GM12878 (cell line): ENCODE data around the gene MID1. TPM values are rescaled to one million over a fixed set of nuclear protein-coding genes. Genes with fewer than 3 reads are reported as not detected.

Experiments
- ATAC-seq: fragments of 200-7000 bp; cut with Tn5 transposase; 3 replicates; pipeline ENCODE4 v1.9.1; 2020; ENCODE audit warnings: mild to moderate bottlenecking, moderate library complexity
- BruUV-seq: library from RNA; stranded (reverse); fragments of 400-500 nt; replicated peaks from 2 replicates; lab custom pipeline; 2021; lab: Mats Ljungman, UMichigan
- CTCF ChIA-PET: fragments of 300-600 bp; sonication (Branson Sonifier 250); formaldehyde crosslinking; extraction: SDS; loops from one replicate; lab custom pipeline; 2021; ENCODE audit warnings: inconsistent platforms; lab: Yijun Ruan, JAX
- POLR2A ChIA-PET: fragments of 350-600 bp; formaldehyde crosslinking; extraction: SDS; loops from one replicate; lab custom pipeline; 2021; ENCODE audit warnings: inconsistent platforms; lab: Charles Lee
- RAD21 ChIA-PET: fragments of 300-600 bp; sonication (Branson Sonifier 250); formaldehyde crosslinking; loops from one replicate; lab custom pipeline; 2023; ENCODE audit warnings: antibody characterized with exemption; ENCODE audit not compliant: unreplicated experiment; lab: Charles Lee
- SMC1A ChIA-PET: fragments of 300-600 bp; sonication (Branson Sonifier 250); formaldehyde crosslinking; loops from one replicate; lab custom pipeline; 2023; ENCODE audit not compliant: unreplicated experiment, uncharacterized antibody; lab: Charles Lee
- DNase-seq: peaks from one replicate; pipeline ENCODE4 v3.0.0-alpha.2; 2011; ENCODE audit warnings: low read depth, low spot score
- FAIRE-seq: peaks from 3 replicates; lab custom pipeline; 2011; peaks lifted over from hg19 to GRCh38; lab: Jason Lieb, UNC
- H2AFZ ChIP-seq: 2 replicates; pipeline ENCODE4 v1.6.0; 2011; ENCODE audit warnings: low read depth, low read length, control low read depth; ENCODE audit not compliant: control insufficient read depth
- H3K27ac ChIP-seq: 2 replicates; pipeline ENCODE4 v1.5.1; 2011; ENCODE audit warnings: control low read depth; ENCODE audit not compliant: control insufficient read depth, insufficient read depth
- H3K27me3 ChIP-seq, 2 experiments: replicated peaks in 1 of 2; 2 replicates each; pipeline versions ENCODE4 v1.6.0 to v1.6.1; 2011; ENCODE audit warnings: low read length in 1 of 2; ENCODE audit not compliant: control insufficient read depth in 2 of 2, insufficient read depth in 2 of 2
- H3K36me3 ChIP-seq, 2 experiments: 2 replicates each; pipeline ENCODE4 v1.5.1; 2011; ENCODE audit warnings: low read length in 1 of 2; ENCODE audit not compliant: control insufficient read depth in 2 of 2, insufficient read depth in 2 of 2
- H3K4me1 ChIP-seq: 2 replicates; pipeline ENCODE4 v1.6.1; 2011; ENCODE audit warnings: mild to moderate bottlenecking, low read length, moderate library complexity, mixed read lengths; ENCODE audit not compliant: control insufficient read depth, insufficient read depth
- H3K4me2 ChIP-seq: 2 replicates; pipeline ENCODE4 v1.6.0; 2011; ENCODE audit warnings: control low read depth; ENCODE audit not compliant: control insufficient read depth, insufficient read depth
- H3K4me3 ChIP-seq: fragments of 200-600 bp; sonication (generic); 2 replicates; pipeline ENCODE4 v1.5.1; 2016
- H3K79me2 ChIP-seq: 2 replicates; pipeline ENCODE4 v1.6.0; 2011; ENCODE audit warnings: low read length; ENCODE audit not compliant: control insufficient read depth, insufficient read depth
- H3K9ac ChIP-seq: 2 replicates; pipeline ENCODE4 v1.8.0; 2011; ENCODE audit warnings: low read length, control low read depth, mixed read lengths; ENCODE audit not compliant: control insufficient read depth, insufficient read depth
- H3K9me3 ChIP-seq: replicated peaks from 3 replicates; pipeline ENCODE4 v1.5.1; 2011; ENCODE audit warnings: mild to moderate bottlenecking, low read length; ENCODE audit not compliant: control insufficient read depth, insufficient read depth
- H4K20me1 ChIP-seq: 2 replicates; pipeline ENCODE4 v1.6.0; 2011; ENCODE audit not compliant: control insufficient read depth, insufficient read depth
- CBX3 ChIP-seq: fragments of 200-600 bp; sonication (generic); IDR thresholded peaks from 2 replicates; pipeline ENCODE4 v1.6.1; 2016; ENCODE audit warnings: low read depth, borderline replicate concordance
- EZH2 ChIP-seq: IDR thresholded peaks from 2 replicates; pipeline ENCODE4 v1.6.1; 2012; ENCODE audit warnings: low read depth, mild to moderate bottlenecking, control low read depth, inconsistent platforms, low read length, borderline replicate concordance; ENCODE audit not compliant: control insufficient read depth
- KDM1A ChIP-seq: fragments of 200-600 bp; sonication (generic); IDR thresholded peaks from 2 replicates; pipeline ENCODE4 v1.6.1; 2016; ENCODE audit warnings: borderline replicate concordance
- KLF5 ChIP-seq: fragments of 450-650 bp; IDR thresholded peaks from 2 replicates; pipeline ENCODE4 v1.6.1; 2014; ENCODE audit warnings: mild to moderate bottlenecking; ENCODE audit not compliant: partially characterized antibody
- MTA2 ChIP-seq: fragments of 450-650 bp; IDR thresholded peaks from 2 replicates; pipeline ENCODE4 v1.6.1; 2016; ENCODE audit warnings: low read depth, mild to moderate bottlenecking, moderate library complexity
- NFYA ChIP-seq: IDR thresholded peaks from 2 replicates; pipeline ENCODE4 v1.6.1; 2011; ENCODE audit warnings: low read depth, mild to moderate bottlenecking, low read length, improper control_type of control experiment, borderline replicate concordance
- NR2C1 ChIP-seq: fragments of 450-650 bp; IDR thresholded peaks from 2 replicates; pipeline ENCODE4 v1.6.1; 2017; ENCODE audit warnings: antibody characterized with exemption, mild to moderate bottlenecking, moderate library complexity
- ZSCAN29 ChIP-seq: fragments of 450-650 bp; IDR thresholded peaks from 2 replicates; pipeline ENCODE4 v1.6.1; 2017; ENCODE audit warnings: mild to moderate bottlenecking, moderate library complexity
- WGBS: methylation state at CpG from one replicate; pipeline ENCODE4 v1.1.6; 2016; ENCODE audit warnings: low lambda C conversion rate; ENCODE audit not compliant: insufficient replicate concordance, insufficient coverage; ENCODE audit errors: missing lambda C conversion rate; 5-methylcytosine and 5-hydroxymethylcytosine counted together
- in situ Hi-C: fragments of 300-500 bp; cut with MboI; formaldehyde crosslinking; loops from 9 replicates; pipeline ENCODE4 v1.14.3; 2018; ENCODE audit warnings: mixed read lengths
- intact Hi-C: fragments of 100-400 bp; cut with micrococcal nuclease; formaldehyde crosslinking; loops from one replicate; pipeline ENCODE4 v1.14.2; 2022; ENCODE audit not compliant: unreplicated experiment
- polyA plus RNA-seq, 11 experiments: library from polyadenylated mRNA; depleted of rRNA in 4 of 11; unstranded in 6 of 11; stranded (reverse) in 5 of 11; fragments of >200 nt; fragmentation: Nextera tagmentation in 4 of 11; fragmentation: Illumina TruSeq in 1 of 11; extraction: Ambion mirVana in 4 of 11; extraction: Trizol in 1 of 11; gene quantifications; 1 replicate in 1 of 11; 2 replicates in 10 of 11; pipeline versions ENCODE4 v1.2.1 to v1.2.3, GENCODE V29; 2011 to 2016; ENCODE audit warnings: inconsistent platforms in 2 of 11, missing spikeins in 2 of 11, low read depth in 1 of 11
- total RNA-seq, 4 experiments: library from RNA; depleted of rRNA in 3 of 4; stranded (reverse); fragments of >200 nt in 3 of 4; fragmentation: Illumina TruSeq in 1 of 4; extraction: Trizol in 1 of 4; gene quantifications; 2 replicates each; pipeline versions ENCODE4 v1.2.1 to v1.2.3, GENCODE V29; 2013 to 2021
- TF ChIP-seq, protein P1 (sequence below): fragments of 450-650 bp; IDR thresholded peaks from 2 replicates; pipeline ENCODE4 v1.6.1; 2017; ENCODE audit warnings: mild to moderate bottlenecking, moderate library complexity

Gene MID1
- total and polyA plus RNA-seq, 10 of the 15 experiments (the other 5 are each of a cell fraction or from before 2014, with no cell fraction given): 0.04 to 0.51 (median 0.14) TPM; not detected in 1

DNA sequence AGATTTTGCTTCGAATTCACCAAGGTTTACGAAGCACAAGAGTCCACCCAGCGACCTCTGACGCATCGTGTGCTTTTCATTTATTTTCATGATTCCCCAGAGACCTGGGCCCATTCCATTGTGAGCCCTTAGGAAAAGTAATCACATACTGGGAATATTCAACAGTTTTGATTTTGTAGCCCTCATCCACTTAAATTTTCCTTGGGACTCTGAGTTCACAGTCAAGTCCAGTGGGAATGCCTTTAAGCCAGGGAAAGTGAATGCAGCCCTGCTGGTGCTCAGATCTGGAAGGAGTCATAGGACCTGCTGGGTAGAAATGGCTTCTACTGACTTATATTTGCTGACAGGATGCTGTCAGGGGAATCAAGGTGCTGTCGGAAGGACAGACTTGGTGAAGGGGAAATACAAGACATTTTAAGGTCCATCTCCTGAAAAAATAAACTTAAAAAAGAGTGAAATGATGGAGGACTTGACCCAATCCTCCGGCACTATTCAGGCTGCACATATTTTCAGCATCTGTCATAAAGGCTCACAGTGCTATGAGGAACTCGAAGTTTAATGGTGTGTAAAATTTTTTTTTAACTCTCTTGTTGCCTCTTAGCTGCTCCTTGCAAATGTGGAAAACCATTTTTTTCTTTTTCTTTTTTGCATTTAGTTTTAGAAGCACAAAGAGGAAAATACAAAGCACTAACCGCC lies 204.9 kb downstream of the MID1 start:
- intact Hi-C loops (no loop called here), in situ Hi-C loops (no loop called here)
- Histone ChIP-seq H3K9ac (no peak overlapping the region), H3K9me3 (no peaks in the 10 kb centered on the region), H2AFZ (no peak overlapping the region), H3K4me1 (no peaks in the 10 kb centered on the region), H3K79me2 (no peaks in the 10 kb centered on the region), H3K4me3 (no peak overlapping the region), H3K27ac (no peak overlapping the region), H3K36me3 (no peaks in the 10 kb centered on the region), H3K4me2 (no peak overlapping the region), H3K27me3 (peaks cover 0 to 2% of the 10 kb centered on the region in 2 experiments; a peak in 1 of 4 replicates), H4K20me1 (no peaks in the 10 kb centered on the region)
- POLR2A ChIA-PET: no interaction called here
- CTCF ChIA-PET: no interaction called here
- SMC1A ChIA-PET: no interaction called here
- 36% methylated on average over 9 of the region's 9 CpGs for whole genome bisulfite sequencing
- no peak for FAIRE-seq
- no peak for ATAC-seq
- BruUV-seq: no TSS peak
- TF ChIP-seq ZSCAN29: no peak
- TF ChIP-seq KDM1A: no peak
- TF ChIP-seq MTA2: no peak
- TF ChIP-seq NR2C1: no peak
- RAD21 ChIA-PET: no interaction called here
- DNase-seq: no peak

DNA sequence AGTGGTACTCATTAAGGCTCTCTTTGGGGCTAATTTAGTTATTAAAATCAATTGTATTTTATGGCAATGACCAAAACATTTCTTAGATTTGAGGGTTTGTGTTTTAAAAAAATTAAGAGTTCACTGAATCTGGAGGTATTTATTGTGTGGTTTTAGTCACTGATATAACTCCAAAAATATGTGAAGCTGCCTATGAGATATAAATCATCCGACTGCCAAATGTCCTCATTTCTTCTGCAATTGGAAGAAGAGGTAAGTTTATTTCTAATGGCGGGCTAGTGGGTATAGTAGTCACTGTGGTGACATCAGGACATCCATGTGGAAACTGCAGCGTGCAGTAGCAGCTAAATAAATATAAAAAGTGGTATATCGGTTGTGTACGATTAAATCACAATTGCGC lies 205.5 kb downstream of the MID1 start:
- no peak overlapping the region for H3K4me2 ChIP-seq
- WGBS: 31% methylated on average over 6 of the region's 6 CpGs
- ChIA-PET POLR2A (no interaction called here), CTCF (interaction anchor here (0.5 kb wide), 1 partner anchor 138 kb away, joined by 3 read pairs; no protein-coding TSS in a partner anchor), SMC1A (interaction anchor here (1.2 kb wide), 1 partner anchor 19 kb away, joined by 3 read pairs; no protein-coding TSS in a partner anchor), RAD21 (no interaction called here)
- no peaks in the 10 kb centered on the region for H3K79me2 ChIP-seq
- no TSS peak for BruUV-seq
- no peak overlapping the region for H2AFZ ChIP-seq
- no peaks in the 10 kb centered on the region for H3K36me3 ChIP-seq
- in situ Hi-C loops (no loop called here), intact Hi-C loops (no loop called here)
- ATAC-seq (no peak), FAIRE-seq (no peak), DNase-seq (no peak)
- no peak overlapping the region for H3K9ac ChIP-seq
- peaks cover 0 to 2% of the 10 kb centered on the region in 2 experiments; a peak in 1 of 4 replicates for H3K27me3 ChIP-seq
- no peak overlapping the region for H3K4me3 ChIP-seq
- H3K4me1 ChIP-seq: no peaks in the 10 kb centered on the region
- H3K27ac ChIP-seq: no peak overlapping the region
- no peaks in the 10 kb centered on the region for H4K20me1 ChIP-seq
- H3K9me3 ChIP-seq: no peaks in the 10 kb centered on the region
- no peak for TF ChIP-seq CBX3
- no peak for TF ChIP-seq EZH2
- TF ChIP-seq NFYA: no peak
- TF ChIP-seq, protein P1, sequence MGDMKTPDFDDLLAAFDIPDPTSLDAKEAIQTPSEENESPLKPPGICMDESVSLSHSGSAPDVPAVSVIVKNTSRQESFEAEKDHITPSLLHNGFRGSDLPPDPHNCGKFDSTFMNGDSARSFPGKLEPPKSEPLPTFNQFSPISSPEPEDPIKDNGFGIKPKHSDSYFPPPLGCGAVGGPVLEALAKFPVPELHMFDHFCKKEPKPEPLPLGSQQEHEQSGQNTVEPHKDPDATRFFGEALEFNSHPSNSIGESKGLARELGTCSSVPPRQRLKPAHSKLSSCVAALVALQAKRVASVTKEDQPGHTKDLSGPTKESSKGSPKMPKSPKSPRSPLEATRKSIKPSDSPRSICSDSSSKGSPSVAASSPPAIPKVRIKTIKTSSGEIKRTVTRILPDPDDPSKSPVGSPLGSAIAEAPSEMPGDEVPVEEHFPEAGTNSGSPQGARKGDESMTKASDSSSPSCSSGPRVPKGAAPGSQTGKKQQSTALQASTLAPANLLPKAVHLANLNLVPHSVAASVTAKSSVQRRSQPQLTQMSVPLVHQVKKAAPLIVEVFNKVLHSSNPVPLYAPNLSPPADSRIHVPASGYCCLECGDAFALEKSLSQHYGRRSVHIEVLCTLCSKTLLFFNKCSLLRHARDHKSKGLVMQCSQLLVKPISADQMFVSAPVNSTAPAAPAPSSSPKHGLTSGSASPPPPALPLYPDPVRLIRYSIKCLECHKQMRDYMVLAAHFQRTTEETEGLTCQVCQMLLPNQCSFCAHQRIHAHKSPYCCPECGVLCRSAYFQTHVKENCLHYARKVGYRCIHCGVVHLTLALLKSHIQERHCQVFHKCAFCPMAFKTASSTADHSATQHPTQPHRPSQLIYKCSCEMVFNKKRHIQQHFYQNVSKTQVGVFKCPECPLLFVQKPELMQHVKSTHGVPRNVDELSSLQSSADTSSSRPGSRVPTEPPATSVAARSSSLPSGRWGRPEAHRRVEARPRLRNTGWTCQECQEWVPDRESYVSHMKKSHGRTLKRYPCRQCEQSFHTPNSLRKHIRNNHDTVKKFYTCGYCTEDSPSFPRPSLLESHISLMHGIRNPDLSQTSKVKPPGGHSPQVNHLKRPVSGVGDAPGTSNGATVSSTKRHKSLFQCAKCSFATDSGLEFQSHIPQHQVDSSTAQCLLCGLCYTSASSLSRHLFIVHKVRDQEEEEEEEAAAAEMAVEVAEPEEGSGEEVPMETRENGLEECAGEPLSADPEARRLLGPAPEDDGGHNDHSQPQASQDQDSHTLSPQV: no peak
- no peak for TF ChIP-seq KLF5
